ENCODE results near the gene SPEF2.

GRCh38 chr5:35634326-35634725, 16.7 kb downstream of the SPEF2 start:
- TF ChIP-seq, protein P1, sequence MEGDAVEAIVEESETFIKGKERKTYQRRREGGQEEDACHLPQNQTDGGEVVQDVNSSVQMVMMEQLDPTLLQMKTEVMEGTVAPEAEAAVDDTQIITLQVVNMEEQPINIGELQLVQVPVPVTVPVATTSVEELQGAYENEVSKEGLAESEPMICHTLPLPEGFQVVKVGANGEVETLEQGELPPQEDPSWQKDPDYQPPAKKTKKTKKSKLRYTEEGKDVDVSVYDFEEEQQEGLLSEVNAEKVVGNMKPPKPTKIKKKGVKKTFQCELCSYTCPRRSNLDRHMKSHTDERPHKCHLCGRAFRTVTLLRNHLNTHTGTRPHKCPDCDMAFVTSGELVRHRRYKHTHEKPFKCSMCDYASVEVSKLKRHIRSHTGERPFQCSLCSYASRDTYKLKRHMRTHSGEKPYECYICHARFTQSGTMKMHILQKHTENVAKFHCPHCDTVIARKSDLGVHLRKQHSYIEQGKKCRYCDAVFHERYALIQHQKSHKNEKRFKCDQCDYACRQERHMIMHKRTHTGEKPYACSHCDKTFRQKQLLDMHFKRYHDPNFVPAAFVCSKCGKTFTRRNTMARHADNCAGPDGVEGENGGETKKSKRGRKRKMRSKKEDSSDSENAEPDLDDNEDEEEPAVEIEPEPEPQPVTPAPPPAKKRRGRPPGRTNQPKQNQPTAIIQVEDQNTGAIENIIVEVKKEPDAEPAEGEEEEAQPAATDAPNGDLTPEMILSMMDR (IDR thresholded peaks at IDR 0.05), result no peak
- TF ChIP-seq POLR2A (IDR thresholded peaks at IDR 0.05), result no peak
